Thyroid gland (tissue), 4 donors: Measurements from ENCODE around the gene HJV. TPM values are rescaled to one million over a fixed set of nuclear protein-coding genes. Genes with fewer than 3 reads are reported as not detected.
"Not testable (repeated sequence)": the region's sequence is repeated elsewhere in the genome, so short reads cannot be mapped to it uniquely, and the experiment has no call there.

Experiments
- DNase-seq, 2 donors: peaks; one replicate each; pipeline ENCODE4 v3.0.0-alpha.2; 2019
- H3K27ac ChIP-seq, 3 donors: fragments of 200-600 bp; sonication (generic); 1 replicate in 2 of 3; 2 replicates in 1 of 3; pipeline ENCODE4 v1.5.1; 2016 to 2019; ENCODE audit warnings: mild to moderate bottlenecking in 1 of 3, moderate library complexity in 1 of 3
- H3K27me3 ChIP-seq: fragments of 200-600 bp; sonication (generic); one replicate; pipeline ENCODE4 v1.5.1; 2019
- H3K36me3 ChIP-seq, 2 donors: fragments of 200-600 bp; sonication (generic); one replicate each; pipeline ENCODE4 v1.5.1; 2016 to 2019
- H3K4me1 ChIP-seq, 2 donors: fragments of 200-600 bp; sonication (generic); one replicate each; pipeline ENCODE4 v1.5.1; 2017 to 2019
- H3K4me3 ChIP-seq, 3 donors: fragments of 200-600 bp; sonication (generic); replicated peaks in 1 of 3; 1 replicate in 2 of 3; 2 replicates in 1 of 3; pipeline ENCODE4 v1.5.1; 2016; ENCODE audit warnings: mild to moderate bottlenecking in 1 of 3
- H3K9me3 ChIP-seq: fragments of 200-600 bp; sonication (generic); one replicate; pipeline ENCODE4 v1.5.1; 2017
- CTCF ChIP-seq, 6 experiments: fragments of 200-600 bp in 3 of 6; fragments of 450-650 bp in 3 of 6; sonication (generic) in 3 of 6; IDR thresholded peaks; one replicate each; pipeline ENCODE4 v1.5.1; 2016 to 2019; ENCODE audit warnings: antibody characterized with exemption in 6 of 6, mild to moderate bottlenecking in 2 of 6, inconsistent platforms in 1 of 6, moderate library complexity in 1 of 6
- POLR2A ChIP-seq, 2 donors: fragments of 450-650 bp; IDR thresholded peaks; one replicate each; pipeline ENCODE4 v1.6.1; 2017; ENCODE audit warnings: antibody characterized with exemption in 2 of 2, mild to moderate bottlenecking in 2 of 2, moderate library complexity in 1 of 2
- WGBS, 2 donors: methylation state at CpG; one replicate each; pipeline ENCODE4 v1.1.5; 2017; 5-methylcytosine and 5-hydroxymethylcytosine counted together
- intact Hi-C: fragments of 100-400 bp; cut with DNase I; formaldehyde crosslinking; loops from one replicate; pipeline ENCODE4 v1.15.1; 2023
- total RNA-seq, 4 donors: library from RNA; depleted of rRNA; stranded (reverse); fragments of >200 nt; gene quantifications; one replicate each; pipeline ENCODE4 v1.2.3, GENCODE V29; 2016

Gene HJV
- total RNA-seq, 4 donors from 2014 or later: not detected

GRCh38 chr1:146049436-146049835 lies 27.9 kb upstream of the HJV start:
- no peak overlapping the region for H3K4me3 ChIP-seq
- DNase-seq: no peak
- no peaks in the 10 kb centered on the region for H3K27me3 ChIP-seq
- 73 to 74% methylated on average over 20 to 27 of the region's 27 CpGs for whole genome bisulfite sequencing, 2 donors
- no peak for TF ChIP-seq POLR2A (IDR thresholded peaks at IDR 0.05)
- TF ChIP-seq CTCF (IDR thresholded peaks at IDR 0.05): no peak
- H3K27ac ChIP-seq: no peak overlapping the region
- H3K36me3 ChIP-seq: no peaks in the 10 kb centered on the region
- no peaks in the 10 kb centered on the region for H3K4me1 ChIP-seq
- no peaks in the 10 kb centered on the region for H3K9me3 ChIP-seq
- intact Hi-C loops: no loop called here

- H3K4me3 ChIP-seq, intact Hi-C loops, H3K27ac ChIP-seq, H3K9me3 ChIP-seq, DNase-seq, H3K27me3 ChIP-seq, H3K4me1 ChIP-seq, H3K36me3 ChIP-seq: not testable (repeated sequence)
- WGBS, 2 donors: 83 to 92% methylated on average over 8 of the region's 8 CpGs
Observed at GRCh38 chr1:146048514-146049115, 27.1 kb upstream of the HJV start.

GRCh38 chr1:146046664-146047063 lies 25.1 kb upstream of the HJV start:
- Histone ChIP-seq H3K27me3 (no peaks in the 10 kb centered on the region), H3K4me1 (no peaks in the 10 kb centered on the region), H3K27ac (no peak overlapping the region), H3K9me3 (no peaks in the 10 kb centered on the region), H3K36me3 (no peaks in the 10 kb centered on the region), H3K4me3 (no peak overlapping the region)
- intact Hi-C loops: no loop called here
- no peak for TF ChIP-seq POLR2A (IDR thresholded peaks at IDR 0.05)
- TF ChIP-seq CTCF (IDR thresholded peaks at IDR 0.05): no peak
- DNase-seq: no peak
- 93 to 96% methylated on average over 1 of the region's 1 CpG for WGBS, 2 donors

GRCh38 chr1:146039844-146040194 lies 18.3 kb upstream of the HJV start:
- no peak for TF ChIP-seq CTCF (IDR thresholded peaks at IDR 0.05)
- no peak for TF ChIP-seq POLR2A (IDR thresholded peaks at IDR 0.05)
- Histone ChIP-seq H3K4me3 (peak overlapping the region in 1 of 3 donors; percentile 49), H3K9me3 (no peaks in the 10 kb centered on the region), H3K27me3 (no peaks in the 10 kb centered on the region), H3K27ac (peak overlapping the region in 2 of 3 donors; percentile 33 to 94), H3K4me1 (peaks cover 0 to 12% of the 10 kb centered on the region in 2 donors), H3K36me3 (no peaks in the 10 kb centered on the region)
- no peak for DNase-seq
- WGBS, 2 donors: 47 to 62% methylated on average over 9 of the region's 9 CpGs
- intact Hi-C loops: no loop called here

GRCh38 chr1:146036965-146037646 lies 15.6 kb upstream of the HJV start:
- DNase-seq: peak; percentile 80 to 84
- Histone ChIP-seq H3K36me3 (no peaks in the 10 kb centered on the region), H3K9me3 (no peaks in the 10 kb centered on the region), H3K4me1 (peaks cover 0 to 12% of the 10 kb centered on the region in 2 donors), H3K27ac (peak overlapping the region; percentile 84 to 94 (median 91)), H3K27me3 (no peaks in the 10 kb centered on the region), H3K4me3 (peak overlapping the region in 2 of 3 donors; percentile 49 to 71)
- TF ChIP-seq CTCF (IDR thresholded peaks at IDR 0.05): no peak
- peak in 1 of 2 donors; percentile 18 for TF ChIP-seq POLR2A (IDR thresholded peaks at IDR 0.05)
- intact Hi-C loops: no loop called here
- WGBS, 2 donors: 2% methylated on average over 21 of the region's 21 CpGs
